H1 (cell line): ENCODE data around the gene CAMTA1. TPM values are rescaled to one million over a fixed set of nuclear protein-coding genes. Genes with fewer than 3 reads are reported as not detected.

Experiments used
- CTCF ChIA-PET: fragments of 300-600 bp; sonication (Branson Sonifier 250); formaldehyde crosslinking; loops from one replicate; lab custom pipeline; 2021; ENCODE audit not compliant: partially characterized antibody; lab: Charles Lee
- POLR2A ChIA-PET: fragments of 300-600 bp; sonication (Branson Sonifier 250); formaldehyde crosslinking; loops from one replicate; lab custom pipeline; 2021; ENCODE audit warnings: inconsistent platforms; ENCODE audit not compliant: partially characterized antibody; lab: Charles Lee
- DNase-seq, 2 experiments: peaks; one replicate each; pipeline versions ENCODE4 v3.0.0 to v3.0.0-alpha.2; 2010 to 2022; ENCODE audit warnings: low spot score in 2 of 2, low read depth in 1 of 2, mixed read lengths in 1 of 2
- FAIRE-seq: peaks from 2 replicates; lab custom pipeline; 2011; peaks lifted over from hg19 to GRCh38; lab: Jason Lieb, UNC
- H2AFZ ChIP-seq: 2 replicates; pipeline ENCODE4 v1.8.1; 2012; ENCODE audit warnings: low read length, inconsistent platforms
- H2AK5ac ChIP-seq: 2 replicates; pipeline ENCODE4 v1.6.1; 2013; ENCODE audit warnings: low read depth, low read length
- H2BK120ac ChIP-seq: replicated peaks from 2 replicates; pipeline ENCODE3; 2013; ENCODE audit warnings: low read depth, low read length, inconsistent platforms
- H2BK12ac ChIP-seq: 2 replicates; pipeline ENCODE4 v1.6.1; 2013; ENCODE audit warnings: low read depth, low read length
- H2BK15ac ChIP-seq: 2 replicates; pipeline ENCODE4 v1.6.1; 2013; ENCODE audit warnings: low read length
- H2BK20ac ChIP-seq: 2 replicates; pipeline ENCODE4 v1.6.1; 2013; ENCODE audit warnings: low read length
- H2BK5ac ChIP-seq: 2 replicates; pipeline ENCODE4 v1.6.1; 2013; ENCODE audit warnings: low read depth, low read length
- H3K14ac ChIP-seq: 2 replicates; pipeline ENCODE4 v1.6.1; 2013; ENCODE audit warnings: inconsistent platforms; ENCODE audit not compliant: insufficient read length
- H3K18ac ChIP-seq: 2 replicates; pipeline ENCODE4 v1.6.1; 2013; ENCODE audit warnings: low read length; ENCODE audit errors: extremely low read depth
- H3K23ac ChIP-seq: 2 replicates; pipeline ENCODE4 v1.6.1; 2013; ENCODE audit warnings: inconsistent platforms; ENCODE audit not compliant: insufficient read length
- H3K23me2 ChIP-seq: 2 replicates; pipeline ENCODE4 v1.6.1; 2013; ENCODE audit warnings: low read depth, low read length
- H3K27ac ChIP-seq: 2 replicates; pipeline ENCODE4 v1.6.1; 2011; ENCODE audit warnings: low read depth, low read length, inconsistent platforms
- H3K27me3 ChIP-seq, 4 experiments: replicated peaks in 1 of 4; 1 replicate in 1 of 4; 2 replicates in 3 of 4; pipeline versions ENCODE4 v1.6.1 to v1.8.1; 2011 to 2013; ENCODE audit warnings: low read length in 3 of 4, mild to moderate bottlenecking in 3 of 4, inconsistent platforms in 2 of 4, mixed read lengths in 2 of 4, moderate library complexity in 1 of 4; ENCODE audit not compliant: control insufficient read depth in 3 of 4, insufficient read depth in 3 of 4; ENCODE audit errors: extremely low read depth in 1 of 4
- H3K36me3 ChIP-seq, 4 experiments: 2 replicates each; pipeline versions ENCODE4 v1.6.1 to v1.8.1; 2011 to 2013; ENCODE audit warnings: mild to moderate bottlenecking in 4 of 4, low read length in 3 of 4, moderate library complexity in 2 of 4, control low read depth in 1 of 4, inconsistent platforms in 1 of 4; ENCODE audit not compliant: insufficient read depth in 4 of 4, control insufficient read depth in 2 of 4
- H3K4ac ChIP-seq: replicated peaks from 2 replicates; pipeline ENCODE3; 2013; ENCODE audit warnings: low read length, low read depth, mixed read lengths, inconsistent platforms; ENCODE audit not compliant: insufficient read length
- H3K4me1 ChIP-seq, 4 experiments: replicated peaks in 1 of 4; 1 replicate in 1 of 4; 2 replicates in 3 of 4; pipeline versions ENCODE4 v1.6.1 to v1.8.1; 2011 to 2013; ENCODE audit warnings: low read length in 3 of 4, inconsistent platforms in 2 of 4, mixed read lengths in 1 of 4; ENCODE audit not compliant: insufficient read depth in 4 of 4, control insufficient read depth in 3 of 4
- H3K4me2 ChIP-seq, 2 experiments: 2 replicates each; pipeline versions ENCODE4 v1.6.1 to v1.8.1; 2011 to 2013; ENCODE audit warnings: low read depth in 2 of 2, low read length in 2 of 2, control low read depth in 1 of 2, inconsistent platforms in 1 of 2, mild to moderate bottlenecking in 1 of 2; ENCODE audit not compliant: insufficient read depth in 1 of 2
- H3K4me3 ChIP-seq, 4 experiments: fragments of 200-600, 300-600 bp in 1 of 4; sonication (generic), shearing (Covaris generic), sonication (Bioruptor Twin) in 1 of 4; 2 replicates each; pipeline versions ENCODE4 v1.5.1 to v1.8.1; 2011 to 2016; ENCODE audit warnings: low read length in 4 of 4, low read depth in 3 of 4, control low read depth in 2 of 4, inconsistent platforms in 2 of 4, mild to moderate bottlenecking in 2 of 4, mixed read lengths in 1 of 4, moderate library complexity in 1 of 4; ENCODE audit not compliant: insufficient read depth in 2 of 4; ENCODE audit errors: extremely low read depth in 1 of 4
- H3K56ac ChIP-seq: replicated peaks from 2 replicates; pipeline ENCODE3; 2013; ENCODE audit warnings: low read depth, mild to moderate bottlenecking, mixed read lengths, low read length, inconsistent platforms; ENCODE audit not compliant: insufficient read length
- H3K79me1 ChIP-seq: 2 replicates; pipeline ENCODE4 v1.6.1; 2013; ENCODE audit warnings: low read depth, low read length, control low read depth
- H3K79me2 ChIP-seq, 2 experiments: 2 replicates each; pipeline versions ENCODE4 v1.6.1 to v1.8.1; 2012 to 2013; ENCODE audit warnings: low read length in 2 of 2, mild to moderate bottlenecking in 2 of 2, inconsistent platforms in 1 of 2; ENCODE audit not compliant: insufficient read depth in 2 of 2, control insufficient read depth in 1 of 2
- H3K9ac ChIP-seq, 4 experiments: replicated peaks in 1 of 4; 1 replicate in 1 of 4; 2 replicates in 3 of 4; pipeline versions ENCODE4 v1.6.1 to v1.8.1; 2011 to 2013; ENCODE audit warnings: low read depth in 3 of 4, low read length in 3 of 4, control low read depth in 2 of 4, mild to moderate bottlenecking in 2 of 4, moderate library complexity in 2 of 4, inconsistent platforms in 1 of 4; ENCODE audit errors: extremely low read depth in 1 of 4
- H3K9me3 ChIP-seq, 2 experiments: 2 replicates each; pipeline versions ENCODE4 v1.6.1 to v1.8.1; 2012 to 2013; ENCODE audit warnings: mild to moderate bottlenecking in 2 of 2, moderate library complexity in 2 of 2, control low read depth in 1 of 2, inconsistent platforms in 1 of 2, low read depth in 1 of 2, low read length in 1 of 2, mixed read lengths in 1 of 2; ENCODE audit not compliant: insufficient read depth in 2 of 2
- H4K20me1 ChIP-seq, 2 experiments: replicated peaks in 1 of 2; 2 replicates each; pipeline versions ENCODE3 to v1.8.1; 2011 to 2013; ENCODE audit warnings: inconsistent platforms in 2 of 2, low read length in 2 of 2, mild to moderate bottlenecking in 1 of 2; ENCODE audit not compliant: insufficient read depth in 2 of 2, control insufficient read depth in 1 of 2
- H4K5ac ChIP-seq: 2 replicates; pipeline ENCODE4 v1.6.1; 2013; ENCODE audit warnings: low read length, low read depth, mixed read lengths, inconsistent platforms; ENCODE audit not compliant: insufficient read length
- H4K8ac ChIP-seq: 2 replicates; pipeline ENCODE4 v1.8.0; 2013; ENCODE audit warnings: mild to moderate bottlenecking, moderate library complexity, low read length, inconsistent platforms; ENCODE audit not compliant: insufficient read depth; ENCODE audit errors: extremely low read depth
- H4K91ac ChIP-seq: replicated peaks from 2 replicates; pipeline ENCODE3; 2013; ENCODE audit warnings: low read length, mixed read lengths, inconsistent platforms; ENCODE audit not compliant: insufficient read length
- PHF8 ChIP-seq: fragments of 200-600 bp; sonication (generic); conservative IDR thresholded peaks from 2 replicates; pipeline ENCODE4 v1.7.1; 2012; ENCODE audit warnings: low read depth, mild to moderate bottlenecking, inconsistent platforms, low read length, moderate library complexity
- SAP30 ChIP-seq: fragments of 300-600 bp; sonication (generic); IDR thresholded peaks from 2 replicates; pipeline ENCODE4 v1.7.1; 2012; ENCODE audit warnings: low read length, moderate library complexity, mild to moderate bottlenecking, inconsistent platforms; ENCODE audit not compliant: insufficient read depth, insufficient replicate concordance
- SIN3A ChIP-seq, 2 experiments: IDR thresholded peaks in 1 of 2; conservative IDR thresholded peaks in 1 of 2; 2 replicates each; pipeline ENCODE4 v1.6.1; 2011 to 2012; ENCODE audit warnings: low read length in 2 of 2, improper control_type of control experiment in 1 of 2, low read depth in 1 of 2, mild to moderate bottlenecking in 1 of 2
- WGBS, 2 experiments: shearing (Covaris generic) in 1 of 2; methylation state at CpG; one replicate each; pipeline versions ENCODE4 v1.1.6 to v1.1.7; 2013 to 2015; ENCODE audit warnings: low lambda C conversion rate in 2 of 2, mixed read lengths in 2 of 2, inconsistent platforms in 1 of 2, low coverage in 1 of 2, missing lambda C conversion rate in 1 of 2; ENCODE audit not compliant: insufficient replicate concordance in 2 of 2, insufficient coverage in 1 of 2, insufficient read length in 1 of 2; ENCODE audit errors: extremely low coverage in 1 of 2, missing lambda C conversion rate in 1 of 2; 5-methylcytosine and 5-hydroxymethylcytosine counted together
- polyA plus RNA-seq, 7 experiments: library from polyadenylated mRNA; depleted of rRNA in 3 of 7; stranded (reverse) in 5 of 7; unstranded in 2 of 7; fragments of >200 nt in 5 of 7; fragments of 200-250 nt in 2 of 7; gene quantifications; 1 replicate in 5 of 7; 2 replicates in 1 of 7; 4 replicates in 1 of 7; pipeline versions ENCODE4 v1.2.1 to v1.2.3, GENCODE V29; 2011 to 2013; ENCODE audit warnings: missing spikeins in 2 of 7, mixed read lengths in 2 of 7
- total RNA-seq: library from RNA; stranded (reverse); fragmentation: NEBNext Ultra II Directional; extraction: Animal tissue kit (Norgen Biotek cat#: 25700); gene quantifications from 2 replicates; pipeline ENCODE4 v1.2.1, GENCODE V29; 2021

Gene CAMTA1
- total and polyA plus RNA-seq, 2 of the 8 experiments (the other 6 are each of a cell fraction or from before 2014, with no cell fraction given): 65.0 to 119 TPM

DNA sequence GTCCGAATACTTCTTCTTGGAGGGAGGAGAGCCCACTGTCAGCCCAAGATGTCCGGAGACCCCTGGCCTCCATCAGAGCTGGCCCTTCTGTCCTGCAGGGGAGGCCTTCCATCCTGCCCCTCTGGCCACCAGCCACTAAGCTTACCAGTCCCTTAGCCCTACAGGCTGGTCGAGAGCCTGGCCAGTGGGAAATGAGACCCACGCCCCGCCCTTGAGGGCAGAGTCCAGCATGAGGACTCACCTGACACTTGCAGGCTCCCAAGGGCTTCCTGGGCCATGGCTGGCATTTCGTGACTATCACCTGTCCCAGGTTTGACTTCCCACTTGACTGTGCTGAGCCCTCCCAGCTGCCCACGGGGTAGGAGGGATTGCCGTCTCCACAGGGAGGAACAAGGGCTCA lies 624.0 kb downstream of the CAMTA1 start:
- Histone ChIP-seq H3K4ac (no peak overlapping the region), H3K36me3 (no peaks in the 10 kb centered on the region), H3K27ac (no peak overlapping the region), H3K9me3 (no peaks in the 10 kb centered on the region), H2BK20ac (no peak overlapping the region), H2AFZ (no peak overlapping the region), H3K79me1 (no peaks in the 10 kb centered on the region), H2AK5ac (no peak overlapping the region), H3K4me1 (peaks cover 0 to 4% (median 2%) of the 10 kb centered on the region in 4 experiments; a peak in 5 of 7 replicates), H3K4me3 (no peak overlapping the region), H4K20me1 (no peaks in the 10 kb centered on the region), H3K23me2 (no peaks in the 10 kb centered on the region), H3K4me2 (no peak overlapping the region), H3K14ac (no peak overlapping the region), H3K9ac (no peak overlapping the region), H3K56ac (no peak overlapping the region), H3K79me2 (no peaks in the 10 kb centered on the region), H3K18ac (no peak overlapping the region), H4K8ac (no peak overlapping the region), H4K5ac (no peak overlapping the region), H3K23ac (no peak overlapping the region), H4K91ac (no peak overlapping the region), H2BK15ac (no peak overlapping the region), H2BK5ac (no peak overlapping the region; the same call in 1 of the 2 replicates), H2BK120ac (no peak overlapping the region), H3K27me3 (no peaks in the 10 kb centered on the region), H2BK12ac (0 out of 2 replicates have a peak overlapping the region, but pooled peaks have one; percentile 50)
- DNase-seq: peak in 1 of 2 experiments; percentile 26
- WGBS, 2 experiments: 85% methylated on average over 8 of the region's 8 CpGs; no CpG with 5 or more reads in 1 of the 2 experiments
- no peak for FAIRE-seq
- ChIA-PET CTCF (interaction anchor here (0.6 to 1.0 kb wide), 3 partner anchors 39 to 256 kb away, joined by 3 read pairs; no protein-coding TSS in a partner anchor), POLR2A (no interaction called here)
- TF ChIP-seq SIN3A (conservative IDR thresholded peaks at IDR 0.05 in 1 of 2, IDR thresholded peaks at IDR 0.05 in 1 of 2; ENCODE audit: low read depth in 1 of 2, low read length in 2 of 2) (no peak), SAP30 (no peak), PHF8 (no peak)
